HFF-Myc (cell line): ENCODE measurements around the gene SIRT3.

Experiments used
- DNase-seq: peaks from one replicate; pipeline ENCODE4 v3.0.0-alpha.2; 2011; ENCODE audit warnings: low read depth; ENCODE audit errors: extremely low read depth
- H3K4me3 ChIP-seq: replicated peaks from 2 replicates; pipeline ENCODE4 v1.5.1; 2011; ENCODE audit warnings: low read depth, mild to moderate bottlenecking, control low read depth, low read length
- TF ChIP-seq, protein P1 (sequence below): IDR thresholded peaks from 2 replicates; pipeline ENCODE4 v1.5.1; 2012; ENCODE audit warnings: mild to moderate bottlenecking, low read depth, low read length, control low read depth; ENCODE audit errors: missing control alignments

Gene SIRT3

DNA sequence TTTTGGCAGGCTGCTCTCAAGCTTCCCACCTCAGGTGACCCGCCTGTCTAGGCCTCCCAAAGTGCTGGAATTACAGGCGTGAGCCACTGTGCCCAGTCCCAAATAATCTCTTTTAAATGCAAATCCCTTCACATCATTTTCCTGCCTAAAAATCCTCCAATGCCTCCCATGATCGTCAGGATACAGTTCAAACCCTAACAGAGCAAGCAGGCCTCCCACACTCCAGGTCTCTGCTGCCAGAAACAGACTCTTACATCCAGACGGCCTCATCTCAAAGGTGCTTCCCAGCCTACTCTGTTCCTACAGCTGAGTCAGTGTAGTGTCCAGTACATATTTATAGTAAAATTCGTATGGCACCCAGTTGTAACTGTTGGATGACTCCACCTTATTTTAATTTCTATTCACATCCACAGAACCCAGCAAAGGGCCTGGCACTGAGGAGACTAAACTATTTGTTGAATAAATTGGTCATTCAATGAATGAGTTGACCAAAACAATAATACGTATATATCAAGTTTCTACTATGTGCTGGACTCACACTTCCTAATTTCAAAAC is 8.2 kb downstream of the SIRT3 start:
- TF ChIP-seq, protein P1, sequence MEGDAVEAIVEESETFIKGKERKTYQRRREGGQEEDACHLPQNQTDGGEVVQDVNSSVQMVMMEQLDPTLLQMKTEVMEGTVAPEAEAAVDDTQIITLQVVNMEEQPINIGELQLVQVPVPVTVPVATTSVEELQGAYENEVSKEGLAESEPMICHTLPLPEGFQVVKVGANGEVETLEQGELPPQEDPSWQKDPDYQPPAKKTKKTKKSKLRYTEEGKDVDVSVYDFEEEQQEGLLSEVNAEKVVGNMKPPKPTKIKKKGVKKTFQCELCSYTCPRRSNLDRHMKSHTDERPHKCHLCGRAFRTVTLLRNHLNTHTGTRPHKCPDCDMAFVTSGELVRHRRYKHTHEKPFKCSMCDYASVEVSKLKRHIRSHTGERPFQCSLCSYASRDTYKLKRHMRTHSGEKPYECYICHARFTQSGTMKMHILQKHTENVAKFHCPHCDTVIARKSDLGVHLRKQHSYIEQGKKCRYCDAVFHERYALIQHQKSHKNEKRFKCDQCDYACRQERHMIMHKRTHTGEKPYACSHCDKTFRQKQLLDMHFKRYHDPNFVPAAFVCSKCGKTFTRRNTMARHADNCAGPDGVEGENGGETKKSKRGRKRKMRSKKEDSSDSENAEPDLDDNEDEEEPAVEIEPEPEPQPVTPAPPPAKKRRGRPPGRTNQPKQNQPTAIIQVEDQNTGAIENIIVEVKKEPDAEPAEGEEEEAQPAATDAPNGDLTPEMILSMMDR, result no peak
- no peak overlapping the region for H3K4me3 ChIP-seq
- DNase-seq, result no peak

DNA sequence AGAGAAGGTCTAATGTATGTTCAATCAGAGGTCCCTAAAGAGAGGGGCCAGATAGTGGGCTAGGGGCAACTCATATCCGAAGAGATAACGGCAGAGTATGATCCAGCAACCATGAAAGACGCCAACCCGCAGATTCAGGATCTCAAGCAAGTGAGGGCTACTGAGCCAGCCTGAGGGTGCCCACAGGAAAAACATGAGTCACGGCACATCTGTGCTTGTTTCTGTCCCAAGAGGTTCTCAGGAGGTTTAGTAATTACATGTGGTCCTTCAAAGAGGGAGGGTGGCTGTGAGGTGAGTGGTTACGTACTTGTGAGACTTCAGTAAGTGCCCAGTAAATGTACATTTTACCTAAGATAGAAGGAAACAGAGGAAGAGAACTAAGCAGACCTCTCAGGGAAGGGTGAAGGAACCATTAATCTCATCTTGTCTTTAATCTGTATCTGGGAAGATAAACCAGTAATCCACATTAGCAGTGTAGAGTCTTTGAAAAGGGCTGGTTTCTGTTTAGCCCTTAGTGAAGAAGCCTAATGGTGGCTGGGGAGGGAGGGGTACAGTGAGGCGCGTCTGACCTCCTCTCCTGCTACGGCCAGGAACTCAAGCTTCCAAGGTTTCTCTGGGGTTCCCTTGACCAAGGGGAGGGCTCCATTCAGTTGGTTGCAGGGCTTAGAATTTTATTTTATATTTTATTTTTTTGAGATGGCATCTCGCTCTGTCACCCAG is 10.2 kb downstream of the SIRT3 start:
- TF ChIP-seq, protein P1, result no peak
- no peak for DNase-seq
- H3K4me3 ChIP-seq, result no peak overlapping the region

DNA sequence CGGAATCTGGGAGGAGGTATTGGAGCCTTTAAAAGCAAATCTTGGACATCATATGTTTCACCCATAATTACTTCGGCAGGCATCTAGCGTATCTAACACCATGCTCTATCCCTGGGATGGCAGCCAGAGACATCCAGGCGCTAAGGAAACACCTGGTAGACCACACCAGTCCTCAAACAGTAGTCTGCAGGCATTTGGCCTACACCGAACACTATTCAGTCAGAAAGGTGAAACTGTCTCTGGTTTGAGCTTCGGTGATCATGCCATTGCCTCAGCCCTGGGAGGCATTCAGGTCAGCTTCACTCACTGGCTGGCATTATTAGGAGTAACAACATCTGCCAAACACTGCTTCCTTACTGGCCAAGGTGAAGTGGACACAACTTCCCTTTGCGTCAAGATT is 11.7 kb downstream of the SIRT3 start:
- no peak for DNase-seq
- no peak overlapping the region for H3K4me3 ChIP-seq
- TF ChIP-seq, protein P1, result no peak

DNA sequence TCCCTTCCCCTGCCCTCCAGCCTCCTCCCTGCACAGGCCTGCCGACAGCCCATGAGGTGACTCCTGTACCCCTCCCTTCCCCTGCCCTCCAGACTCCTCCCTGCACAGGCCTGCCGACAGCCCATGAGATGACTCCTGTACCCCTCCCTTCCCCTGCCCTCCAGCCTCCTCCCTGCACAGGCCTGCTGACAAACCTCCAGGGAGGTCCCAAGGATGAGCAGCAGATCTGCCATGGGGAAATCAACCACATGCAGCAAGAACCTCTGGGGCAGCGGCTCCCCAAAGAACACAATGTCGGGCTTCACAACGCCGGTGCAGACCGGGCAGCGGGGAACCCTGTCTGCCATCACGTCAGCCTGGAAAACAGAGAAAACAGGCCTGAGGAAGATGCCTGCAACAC is 12.3 kb downstream of the SIRT3 start:
- TF ChIP-seq, protein P1, result no peak
- no peak overlapping the region for H3K4me3 ChIP-seq
- DNase-seq, result no peak

DNA sequence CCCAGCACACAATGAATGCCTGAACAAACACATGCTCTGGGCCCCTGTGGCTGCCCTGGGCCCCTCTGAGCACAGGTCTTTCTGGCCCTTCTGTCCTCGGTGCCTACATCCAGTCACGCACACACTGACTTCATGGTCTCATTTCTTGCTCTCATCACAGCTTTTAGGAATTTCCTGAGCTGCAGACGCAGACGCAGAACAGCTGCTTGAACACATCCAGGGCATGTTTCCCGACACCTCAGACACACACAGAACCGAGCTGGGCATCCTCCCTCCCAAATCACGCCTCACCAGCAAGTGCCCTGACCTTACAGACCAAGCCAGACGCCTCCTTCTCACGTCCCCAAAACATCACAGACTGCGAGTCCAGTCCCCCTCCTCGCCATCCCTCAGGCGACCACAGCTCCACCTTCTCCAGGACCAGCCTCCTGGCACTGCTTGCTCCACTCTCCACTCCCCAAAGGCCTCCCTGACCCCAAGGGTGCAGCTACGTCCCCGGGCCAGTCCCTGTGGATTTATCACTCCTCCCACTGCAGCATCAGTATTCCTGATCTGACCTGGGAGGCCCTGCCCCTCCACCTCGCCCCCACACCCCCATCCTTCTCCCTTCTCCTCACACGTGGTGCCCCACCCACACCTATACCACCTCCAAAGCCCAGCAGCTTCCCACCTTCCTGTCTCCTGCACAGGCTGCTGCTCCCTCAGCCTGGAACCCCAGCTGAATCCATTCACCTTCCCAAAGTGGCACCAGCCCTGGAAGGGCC is 12.9 kb downstream of the SIRT3 start:
- DNase-seq, result no peak
- no peak overlapping the region for H3K4me3 ChIP-seq
- TF ChIP-seq, protein P1, result no peak

DNA sequence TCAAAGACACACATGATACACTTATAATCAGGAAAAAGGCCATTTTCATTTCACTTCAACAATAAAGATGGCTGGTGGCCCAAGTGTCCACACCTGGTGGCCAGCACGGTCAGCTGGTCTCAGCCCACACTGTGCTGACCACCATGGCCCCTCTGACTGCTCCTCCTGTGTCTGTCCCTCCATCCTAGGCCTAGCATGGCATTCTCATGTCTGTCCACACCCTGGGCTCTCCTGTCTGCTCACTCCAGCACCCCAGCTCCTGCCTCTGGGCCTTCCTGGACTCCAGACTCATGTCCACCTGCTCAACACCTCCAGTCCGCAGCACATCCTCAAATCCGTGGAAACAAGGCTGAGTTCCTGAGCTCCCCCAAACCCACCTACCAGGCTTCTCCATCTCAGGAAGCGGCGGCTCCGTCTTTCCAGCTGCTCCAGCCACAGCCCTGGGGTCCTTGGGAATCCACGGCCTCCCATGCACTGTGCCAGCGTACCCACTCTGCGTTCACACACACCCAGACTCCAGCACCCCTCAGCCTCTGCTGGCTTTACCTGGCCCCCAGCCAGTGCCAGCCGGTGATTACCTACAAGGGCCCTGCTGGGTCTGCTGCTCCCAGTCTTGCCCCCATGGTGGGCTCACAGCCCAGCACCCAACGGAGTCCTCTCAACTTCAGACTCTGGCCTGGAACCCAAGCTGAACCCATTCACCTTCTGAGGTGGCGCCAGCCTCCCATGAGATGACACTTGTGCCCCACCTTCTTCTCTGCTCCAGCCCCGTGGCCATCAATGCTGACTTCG is 13.9 kb downstream of the SIRT3 start:
- no peak for DNase-seq
- H3K4me3 ChIP-seq, result no peak overlapping the region
- TF ChIP-seq, protein P1, result no peak
